HEK293 (cell line): ENCODE results near the gene ARHGAP45.

ENCODE experiments used
- CTCF ChIA-PET: fragments of 350-600 bp; formaldehyde crosslinking; extraction: SDS; loops from one replicate; lab custom pipeline; 2021; ENCODE audit warnings: antibody characterized with exemption; lab: Yijun Ruan, JAX
- POLR2A ChIA-PET: fragments of 300-600 bp; formaldehyde crosslinking; extraction: SDS; loops from one replicate; lab custom pipeline; 2020; ENCODE audit warnings: antibody characterized with exemption, inconsistent platforms; lab: Yijun Ruan, JAX
- H3K27ac ChIP-seq: fragments of 200-500 bp; sonication (Bioruptor generic); 2 replicates; pipeline ENCODE4 v1.5.1; 2014; ENCODE audit warnings: low read depth, low read length, control low read depth, inconsistent platforms; ENCODE audit errors: extremely low read depth
- H3K36me3 ChIP-seq, 2 experiments: fragments of 200-500 bp in 1 of 2; sonication (Bioruptor generic) in 1 of 2; 1 replicate in 1 of 2; 2 replicates in 1 of 2; pipeline ENCODE4 v1.5.1; 2014 to 2017; ENCODE audit warnings: inconsistent platforms in 2 of 2, low read length in 2 of 2; ENCODE audit not compliant: control insufficient read depth in 2 of 2, insufficient read depth in 1 of 2
- H3K4me1 ChIP-seq: fragments of 200-500 bp; sonication (Bioruptor generic); 2 replicates; pipeline ENCODE4 v1.5.1; 2014; ENCODE audit warnings: mild to moderate bottlenecking, low read length, inconsistent platforms; ENCODE audit not compliant: control insufficient read depth, insufficient read depth
- H3K4me3 ChIP-seq: 2 replicates; pipeline ENCODE4 v1.5.1; 2011; ENCODE audit warnings: low read depth, mild to moderate bottlenecking, control low read depth, low read length, moderate library complexity
- H3K9me3 ChIP-seq: fragments of 200-500 bp; sonication (Bioruptor generic); 2 replicates; pipeline ENCODE4 v1.5.1; 2014; ENCODE audit warnings: low read depth, low read length, inconsistent platforms; ENCODE audit not compliant: control insufficient read depth, insufficient read depth
- GLIS1 ChIP-seq: fragments of 450-650 bp; formaldehyde crosslinking; IDR thresholded peaks from 2 replicates; pipeline ENCODE4 v1.5.1; 2016; ENCODE audit warnings: missing biosample characterization, missing genetic modification characterization
- GLIS2 ChIP-seq: fragments of 450-650 bp; formaldehyde crosslinking; IDR thresholded peaks from 2 replicates; pipeline ENCODE4 v1.5.1; 2016; ENCODE audit warnings: missing biosample characterization, missing genetic modification characterization
- HIC1 ChIP-seq: fragments of 450-650 bp; formaldehyde crosslinking; IDR thresholded peaks from 2 replicates; pipeline ENCODE4 v1.5.1; 2016; ENCODE audit warnings: missing biosample characterization, missing genetic modification characterization
- KLF7 ChIP-seq: fragments of 450-650 bp; formaldehyde crosslinking; IDR thresholded peaks from 2 replicates; pipeline ENCODE4 v1.5.1; 2016; ENCODE audit warnings: missing biosample characterization, missing genetic modification characterization, borderline replicate concordance
- YY1 ChIP-seq: fragments of 450-650 bp; formaldehyde crosslinking; IDR thresholded peaks from 2 replicates; pipeline ENCODE4 v1.5.1; 2018; ENCODE audit warnings: missing biosample characterization, missing genetic modification characterization
- ZBTB11 ChIP-seq: fragments of 450-650 bp; formaldehyde crosslinking; conservative IDR thresholded peaks from 2 replicates; pipeline ENCODE4 v1.5.1; 2016; ENCODE audit warnings: low read depth, missing biosample characterization, missing genetic modification characterization
- ZBTB7A ChIP-seq: fragments of 450-650 bp; formaldehyde crosslinking; IDR thresholded peaks from 2 replicates; pipeline ENCODE4 v1.5.1; 2016; ENCODE audit warnings: low read depth, missing biosample characterization, missing genetic modification characterization
- ZEB2 ChIP-seq: fragments of 450-650 bp; formaldehyde crosslinking; IDR thresholded peaks from 2 replicates; pipeline ENCODE4 v1.5.1; 2016; ENCODE audit warnings: missing biosample characterization, missing genetic modification characterization
- ZNF112 ChIP-seq: fragments of 450-650 bp; formaldehyde crosslinking; IDR thresholded peaks from 2 replicates; pipeline ENCODE4 v1.5.0; 2017; ENCODE audit warnings: missing biosample characterization, missing genetic modification characterization
- ZNF239 ChIP-seq: fragments of 450-650 bp; formaldehyde crosslinking; IDR thresholded peaks from 2 replicates; pipeline ENCODE4 v1.5.1; 2016; ENCODE audit warnings: missing biosample characterization, missing genetic modification characterization
- ZNF37A ChIP-seq: fragments of 450-650 bp; IDR thresholded peaks from 2 replicates; pipeline ENCODE4 v1.5.1; 2018; ENCODE audit warnings: missing biosample characterization, missing genetic modification characterization
- ZNF404 ChIP-seq: fragments of 450-650 bp; formaldehyde crosslinking; IDR thresholded peaks from 2 replicates; pipeline ENCODE4 v1.5.1; 2017; ENCODE audit warnings: missing biosample characterization, missing genetic modification characterization
- ZNF433 ChIP-seq: fragments of 450-650 bp; formaldehyde crosslinking; IDR thresholded peaks from 2 replicates; pipeline ENCODE4 v1.5.1; 2016; ENCODE audit warnings: missing biosample characterization, missing genetic modification characterization, low read depth
- ZNF473 ChIP-seq: fragments of 450-650 bp; formaldehyde crosslinking; IDR thresholded peaks from 2 replicates; pipeline ENCODE4 v1.5.1; 2017; ENCODE audit warnings: missing biosample characterization, missing genetic modification characterization
- ZNF501 ChIP-seq: fragments of 450-650 bp; formaldehyde crosslinking; IDR thresholded peaks from 2 replicates; pipeline ENCODE4 v1.5.1; 2016; ENCODE audit warnings: missing biosample characterization, missing genetic modification characterization
- ZNF544 ChIP-seq: fragments of 450-650 bp; formaldehyde crosslinking; IDR thresholded peaks from 2 replicates; pipeline ENCODE4 v1.5.0; 2017; ENCODE audit warnings: missing biosample characterization, missing genetic modification characterization
- ZNF621 ChIP-seq: fragments of 450-650 bp; formaldehyde crosslinking; IDR thresholded peaks from 2 replicates; pipeline ENCODE4 v1.5.1; 2017; ENCODE audit warnings: missing biosample characterization, missing genetic modification characterization
- ZNF701 ChIP-seq: fragments of 450-650 bp; formaldehyde crosslinking; IDR thresholded peaks from 2 replicates; pipeline ENCODE4 v1.5.1; 2016; ENCODE audit warnings: missing biosample characterization, missing genetic modification characterization
- ZNF830 ChIP-seq: fragments of 450-650 bp; IDR thresholded peaks from 2 replicates; pipeline ENCODE4 v1.5.0; 2018; ENCODE audit warnings: missing biosample characterization, missing genetic modification characterization, low read depth, mild to moderate bottlenecking, moderate library complexity
- TF ChIP-seq, protein P1 (sequence below): fragments of 450-650 bp; formaldehyde crosslinking; IDR thresholded peaks from 2 replicates; pipeline ENCODE4 v1.5.1; 2016; ENCODE audit warnings: missing biosample characterization, missing genetic modification characterization
- TF ChIP-seq, protein P2 (sequence below): fragments of 450-650 bp; formaldehyde crosslinking; IDR thresholded peaks from 2 replicates; pipeline ENCODE4 v1.5.1; 2016; ENCODE audit warnings: missing biosample characterization, missing genetic modification characterization

Gene ARHGAP45

DNA sequence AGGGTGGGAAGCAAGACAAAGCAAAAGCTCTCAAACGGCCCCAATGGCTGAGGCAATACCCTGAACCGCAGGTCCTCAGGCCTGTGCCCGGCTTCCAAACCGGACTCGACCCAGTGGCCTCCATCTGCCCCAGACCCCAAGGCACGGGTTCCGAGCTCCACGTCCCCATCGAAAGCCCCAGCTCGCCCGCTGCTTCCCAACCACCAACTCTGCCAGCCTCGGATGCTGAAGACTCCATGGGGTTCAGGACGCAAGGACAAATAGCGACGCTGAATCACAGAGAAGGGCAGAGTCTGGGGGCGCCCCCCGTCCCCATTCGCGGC lies 27.6 kb downstream of the ARHGAP45 start:
- ChIA-PET POLR2A (interaction anchor here (0.8 to 1.3 kb wide), 6 partner anchors 9 to 66 kb away, joined by 3 to 6 read pairs (median 4); partner anchors contain the start of genes ABCA7 and ARHGAP45), CTCF (interaction anchor here (1.0 kb wide), 1 partner anchor 66 kb away, joined by 3 read pairs; no protein-coding TSS in a partner anchor)
- TF ChIP-seq, protein P1, sequence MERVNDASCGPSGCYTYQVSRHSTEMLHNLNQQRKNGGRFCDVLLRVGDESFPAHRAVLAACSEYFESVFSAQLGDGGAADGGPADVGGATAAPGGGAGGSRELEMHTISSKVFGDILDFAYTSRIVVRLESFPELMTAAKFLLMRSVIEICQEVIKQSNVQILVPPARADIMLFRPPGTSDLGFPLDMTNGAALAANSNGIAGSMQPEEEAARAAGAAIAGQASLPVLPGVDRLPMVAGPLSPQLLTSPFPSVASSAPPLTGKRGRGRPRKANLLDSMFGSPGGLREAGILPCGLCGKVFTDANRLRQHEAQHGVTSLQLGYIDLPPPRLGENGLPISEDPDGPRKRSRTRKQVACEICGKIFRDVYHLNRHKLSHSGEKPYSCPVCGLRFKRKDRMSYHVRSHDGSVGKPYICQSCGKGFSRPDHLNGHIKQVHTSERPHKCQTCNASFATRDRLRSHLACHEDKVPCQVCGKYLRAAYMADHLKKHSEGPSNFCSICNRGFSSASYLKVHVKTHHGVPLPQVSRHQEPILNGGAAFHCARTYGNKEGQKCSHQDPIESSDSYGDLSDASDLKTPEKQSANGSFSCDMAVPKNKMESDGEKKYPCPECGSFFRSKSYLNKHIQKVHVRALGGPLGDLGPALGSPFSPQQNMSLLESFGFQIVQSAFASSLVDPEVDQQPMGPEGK (tag by site-specific recombination), result 0 out of 2 replicates have a peak, but pooled peaks have one; percentile 17
- TF ChIP-seq ZNF544 (tag by site-specific recombination), result no peak
- TF ChIP-seq GLIS2 (tag by site-specific recombination), result no peak
- no peak for TF ChIP-seq ZNF621 (tag by site-specific recombination)
- TF ChIP-seq KLF7 (tag by site-specific recombination), result no peak
- no peak for TF ChIP-seq ZNF501 (tag by site-specific recombination)
- no peak for TF ChIP-seq ZNF433 (tag by site-specific recombination)
- no peak for TF ChIP-seq ZNF239
- TF ChIP-seq ZNF473 (tag by site-specific recombination), result no peak
- no peak for TF ChIP-seq ZNF701 (tag by site-specific recombination)
- TF ChIP-seq ZNF830 (tag by site-specific recombination), result no peak
- TF ChIP-seq GLIS1, result no peak
- TF ChIP-seq ZEB2 (tag by site-specific recombination), result no peak
- no peak for TF ChIP-seq ZNF112 (tag by site-specific recombination)
- TF ChIP-seq ZBTB11 (tag by site-specific recombination), result no peak
- 0 out of 2 replicates have a peak, but pooled peaks have one; percentile 19 for TF ChIP-seq HIC1 (tag by site-specific recombination)
- TF ChIP-seq, protein P2, sequence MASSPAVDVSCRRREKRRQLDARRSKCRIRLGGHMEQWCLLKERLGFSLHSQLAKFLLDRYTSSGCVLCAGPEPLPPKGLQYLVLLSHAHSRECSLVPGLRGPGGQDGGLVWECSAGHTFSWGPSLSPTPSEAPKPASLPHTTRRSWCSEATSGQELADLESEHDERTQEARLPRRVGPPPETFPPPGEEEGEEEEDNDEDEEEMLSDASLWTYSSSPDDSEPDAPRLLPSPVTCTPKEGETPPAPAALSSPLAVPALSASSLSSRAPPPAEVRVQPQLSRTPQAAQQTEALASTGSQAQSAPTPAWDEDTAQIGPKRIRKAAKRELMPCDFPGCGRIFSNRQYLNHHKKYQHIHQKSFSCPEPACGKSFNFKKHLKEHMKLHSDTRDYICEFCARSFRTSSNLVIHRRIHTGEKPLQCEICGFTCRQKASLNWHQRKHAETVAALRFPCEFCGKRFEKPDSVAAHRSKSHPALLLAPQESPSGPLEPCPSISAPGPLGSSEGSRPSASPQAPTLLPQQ (tag by site-specific recombination), result no peak
- TF ChIP-seq YY1 (tag by site-specific recombination), result 0 out of 2 replicates have a peak, but pooled peaks have one; percentile 1
- TF ChIP-seq ZNF404 (tag by site-specific recombination), result no peak
- 0 out of 2 replicates have a peak, but pooled peaks have one; percentile 11 for TF ChIP-seq ZBTB7A (tag by site-specific recombination)
- TF ChIP-seq ZNF37A, result no peak
- peaks cover 13 to 33% of the 10 kb centered on the region in 2 experiments; a peak in 2 of 3 replicates for H3K36me3 ChIP-seq
- no peaks in the 10 kb centered on the region for H3K9me3 ChIP-seq
- H3K4me3 ChIP-seq, result peak overlapping the region; percentile 83
- peak overlapping the region; percentile 18; the same call in 1 of the 2 replicates for H3K27ac ChIP-seq
- H3K4me1 ChIP-seq, result peaks cover 4% of the 10 kb centered on the region; the same call in 1 of the 2 replicates
